Testis (tissue), 3 donors: ENCODE data around the gene FRG1. TPM values are rescaled to one million over a fixed set of nuclear protein-coding genes. Genes with fewer than 3 reads are reported as not detected.
"Not testable (repeated sequence)": the region's sequence is repeated elsewhere in the genome, so short reads cannot be mapped to it uniquely, and the experiment has no call there.

Experiments
- DNase-seq: peaks from one replicate; pipeline ENCODE4 v3.0.0-alpha.2; 2019
- H3K27ac ChIP-seq, 2 donors: fragments of 200-600 bp; sonication (generic); one replicate each; pipeline ENCODE4 v1.5.1; 2019
- H3K27me3 ChIP-seq: fragments of 200-600 bp; sonication (generic); one replicate; pipeline ENCODE4 v1.5.1; 2019
- H3K36me3 ChIP-seq: fragments of 200-600 bp; sonication (generic); one replicate; pipeline ENCODE4 v1.5.1; 2017; ENCODE audit warnings: low read depth; ENCODE audit errors: missing control alignments
- H3K4me1 ChIP-seq: fragments of 200-600 bp; sonication (generic); one replicate; pipeline ENCODE4 v1.5.1; 2019
- H3K4me3 ChIP-seq, 2 donors: fragments of 200-600 bp; sonication (generic); one replicate each; pipeline ENCODE4 v1.5.1; 2017 to 2019
- H3K9me3 ChIP-seq: fragments of 200-600 bp; sonication (generic); one replicate; pipeline ENCODE4 v1.5.1; 2017
- POLR2A ChIP-seq: fragments of 450-650 bp; IDR thresholded peaks from one replicate; pipeline ENCODE4 v1.6.1; 2017; ENCODE audit warnings: antibody characterized with exemption, mild to moderate bottlenecking, moderate library complexity
- WGBS, 2 donors: methylation state at CpG; one replicate each; pipeline ENCODE4 v1.1.5; 2018; 5-methylcytosine and 5-hydroxymethylcytosine counted together
- intact Hi-C: fragments of 100-400 bp; cut with DNase I; formaldehyde crosslinking; loops from one replicate; pipeline ENCODE4 v1.15.1; 2023; ENCODE audit warnings: low total_unique reads
- polyA plus RNA-seq: library from polyadenylated mRNA; stranded (reverse); fragments of 350-450 nt; fragmentation: Illumina TruSeq; extraction: RNeasy Lipid Tissue Mini Kit (QIAGEN cat#74804); gene quantifications from one replicate; pipeline ENCODE4 v1.2.3, GENCODE V29; 2014; ENCODE audit warnings: low read depth, low replicate concordance; ENCODE audit not compliant: insufficient read depth
- total RNA-seq, 2 donors: library from RNA; depleted of rRNA; stranded (reverse); fragments of >200 nt; gene quantifications; one replicate each; pipeline ENCODE4 v1.2.3, GENCODE V29; 2016
- TF ChIP-seq, protein P1 (sequence below), 3 experiments: fragments of 450-650 bp in 2 of 3; fragments of 200-600 bp in 1 of 3; sonication (generic) in 1 of 3; IDR thresholded peaks; one replicate each; pipeline ENCODE4 v1.5.1; 2016 to 2019; ENCODE audit warnings: antibody characterized with exemption in 3 of 3, mild to moderate bottlenecking in 2 of 3, moderate library complexity in 1 of 3

FRG1 gene
- total and polyA plus RNA-seq, 3 donors from 2014 or later = 26.2 to 36.0 (median 34.6) TPM

DNA sequence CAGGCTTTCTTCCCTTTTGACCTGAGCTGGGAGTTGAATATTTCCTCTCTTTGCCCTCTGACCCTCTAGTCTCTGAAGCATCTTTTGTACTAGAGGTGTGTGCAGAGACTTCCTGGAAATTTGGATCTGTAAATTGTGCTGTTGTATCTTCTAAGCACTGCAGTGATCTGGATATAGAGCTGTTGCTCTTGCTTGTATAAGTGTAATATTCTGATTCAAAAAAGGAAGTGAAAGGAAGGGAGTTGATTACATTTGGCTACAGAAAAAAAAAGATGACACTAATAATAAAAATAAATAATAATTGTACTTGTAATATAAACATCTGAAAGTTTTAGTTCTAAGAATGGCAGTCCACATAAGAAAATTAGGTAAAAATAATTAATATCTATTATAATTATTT, 33.0 kb downstream of the FRG1 start:
- no peak for TF ChIP-seq POLR2A
- TF ChIP-seq, protein P1, sequence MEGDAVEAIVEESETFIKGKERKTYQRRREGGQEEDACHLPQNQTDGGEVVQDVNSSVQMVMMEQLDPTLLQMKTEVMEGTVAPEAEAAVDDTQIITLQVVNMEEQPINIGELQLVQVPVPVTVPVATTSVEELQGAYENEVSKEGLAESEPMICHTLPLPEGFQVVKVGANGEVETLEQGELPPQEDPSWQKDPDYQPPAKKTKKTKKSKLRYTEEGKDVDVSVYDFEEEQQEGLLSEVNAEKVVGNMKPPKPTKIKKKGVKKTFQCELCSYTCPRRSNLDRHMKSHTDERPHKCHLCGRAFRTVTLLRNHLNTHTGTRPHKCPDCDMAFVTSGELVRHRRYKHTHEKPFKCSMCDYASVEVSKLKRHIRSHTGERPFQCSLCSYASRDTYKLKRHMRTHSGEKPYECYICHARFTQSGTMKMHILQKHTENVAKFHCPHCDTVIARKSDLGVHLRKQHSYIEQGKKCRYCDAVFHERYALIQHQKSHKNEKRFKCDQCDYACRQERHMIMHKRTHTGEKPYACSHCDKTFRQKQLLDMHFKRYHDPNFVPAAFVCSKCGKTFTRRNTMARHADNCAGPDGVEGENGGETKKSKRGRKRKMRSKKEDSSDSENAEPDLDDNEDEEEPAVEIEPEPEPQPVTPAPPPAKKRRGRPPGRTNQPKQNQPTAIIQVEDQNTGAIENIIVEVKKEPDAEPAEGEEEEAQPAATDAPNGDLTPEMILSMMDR (IDR thresholded peaks at IDR 0.05) = no peak
- no peak overlapping the region for H3K4me3 ChIP-seq
- no peak overlapping the region for H3K27ac ChIP-seq
- no peaks in the 10 kb centered on the region for H3K27me3 ChIP-seq
- no peak for DNase-seq
- no peaks in the 10 kb centered on the region for H3K9me3 ChIP-seq
- no peaks in the 10 kb centered on the region for H3K36me3 ChIP-seq
- intact Hi-C loops = no loop called here
- no peaks in the 10 kb centered on the region for H3K4me1 ChIP-seq

DNA sequence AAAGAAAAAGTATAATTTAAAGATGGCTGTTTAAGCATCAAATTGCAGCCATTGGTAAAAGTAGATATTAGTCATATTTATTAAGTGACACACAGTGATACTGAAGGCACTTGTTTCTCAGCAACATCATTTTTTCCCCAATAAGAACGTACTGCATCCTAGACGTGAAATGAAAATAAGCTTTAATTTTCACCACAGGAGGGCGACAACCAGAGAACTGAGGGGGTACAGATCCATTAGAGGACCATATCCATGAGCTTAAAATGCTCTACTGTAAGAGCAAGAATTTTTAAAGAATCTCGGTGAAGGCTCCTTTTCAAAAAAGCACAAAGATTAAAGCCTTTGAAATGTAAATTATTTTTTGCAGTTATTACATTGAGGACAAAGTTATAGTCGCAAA, 33.4 kb downstream of the FRG1 start:
- Histone ChIP-seq H3K4me3 (no peak overlapping the region), H3K4me1 (no peaks in the 10 kb centered on the region), H3K27me3 (no peaks in the 10 kb centered on the region), H3K9me3 (no peaks in the 10 kb centered on the region), H3K36me3 (no peaks in the 10 kb centered on the region), H3K27ac (no peak overlapping the region)
- DNase-seq = no peak
- 56 to 61% methylated on average over 5 of the region's 5 CpGs for WGBS, 2 donors
- TF ChIP-seq, protein P1 (IDR thresholded peaks at IDR 0.05) = no peak
- intact Hi-C loops = no loop called here

- H3K27me3 ChIP-seq = no peaks in the 10 kb centered on the region
- H3K27ac ChIP-seq = no peak overlapping the region
- intact Hi-C loops = no loop called here
- TF ChIP-seq, protein P1 (IDR thresholded peaks at IDR 0.05) = no peak
- no peak for TF ChIP-seq POLR2A
- DNase-seq = no peak
- WGBS, 2 donors = 48 to 70% methylated on average over 8 to 10 of the region's 10 CpGs
- H3K36me3 ChIP-seq = no peaks in the 10 kb centered on the region
- H3K9me3 ChIP-seq = no peaks in the 10 kb centered on the region
- no peak overlapping the region for H3K4me3 ChIP-seq
- no peaks in the 10 kb centered on the region for H3K4me1 ChIP-seq
Observed at GRCh38 chr4:189979196-189980047, 38.8 kb downstream of the FRG1 start.

DNA sequence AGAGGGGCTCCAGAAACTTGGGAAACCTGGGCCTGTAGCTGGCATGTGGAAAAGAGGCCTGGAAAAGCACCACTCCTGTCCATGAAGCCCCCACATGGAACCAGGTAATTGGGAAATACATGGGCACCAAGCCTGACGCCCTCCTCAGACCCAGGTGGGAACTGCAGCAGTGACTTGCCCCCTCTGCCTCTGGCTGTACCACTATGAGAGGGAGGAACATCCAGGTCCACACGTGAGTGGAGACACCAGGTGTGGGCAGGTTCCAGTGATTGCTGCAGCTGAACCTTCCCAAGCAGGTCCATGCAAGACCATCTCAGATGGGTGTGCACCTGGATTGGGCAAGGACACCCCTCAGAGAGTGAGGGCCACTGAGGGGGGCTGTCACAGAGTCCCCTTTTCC, 39.6 kb downstream of the FRG1 start:
- DNase-seq, H3K27ac ChIP-seq, H3K4me1 ChIP-seq, H3K4me3 ChIP-seq, H3K36me3 ChIP-seq, intact Hi-C loops, H3K9me3 ChIP-seq, H3K27me3 ChIP-seq: not testable (repeated sequence)
- 50 to 79% methylated on average over 2 of the region's 2 CpGs for WGBS, 2 donors

- TF ChIP-seq, protein P1 (IDR thresholded peaks at IDR 0.05) = no peak
- TF ChIP-seq POLR2A = no peak
- intact Hi-C loops = no loop called here
- WGBS, 2 donors = 83 to 94% methylated on average over 8 of the region's 8 CpGs
Observed at GRCh38 chr4:189981970-189982369, 41.3 kb downstream of the FRG1 start.

DNA sequence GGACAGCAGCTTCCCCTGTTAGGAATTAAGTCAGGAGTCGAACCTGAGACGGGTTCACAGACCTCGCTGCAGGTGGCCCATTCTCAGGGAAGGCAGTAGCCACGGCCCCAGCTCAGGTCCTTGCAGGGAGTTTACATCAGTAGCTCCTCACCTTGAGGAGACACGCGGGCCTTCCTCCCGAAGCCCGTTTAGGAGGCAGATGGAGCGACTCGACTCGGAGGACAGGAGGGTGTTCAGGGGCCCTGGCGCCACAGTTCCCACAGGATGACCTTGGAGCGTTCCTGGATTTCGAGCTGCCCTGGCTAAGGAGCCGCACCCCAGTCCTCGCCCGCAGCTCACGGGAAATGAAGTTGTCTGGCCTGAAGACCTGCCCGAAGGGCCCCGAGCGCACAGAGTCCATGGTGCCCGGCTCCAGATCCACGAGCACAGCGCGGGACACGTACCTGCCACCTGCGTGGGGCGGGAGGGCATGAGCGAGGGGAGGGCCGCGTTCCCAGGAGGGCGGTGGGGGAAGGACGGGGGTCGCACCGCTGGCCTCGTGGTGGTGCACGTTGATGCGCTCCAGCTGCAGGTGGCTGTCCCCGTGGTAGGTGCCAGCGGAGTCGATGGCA, 43.3 kb downstream of the FRG1 start:
- DNase-seq, H3K4me3 ChIP-seq, H3K36me3 ChIP-seq, H3K27ac ChIP-seq, H3K9me3 ChIP-seq, intact Hi-C loops, H3K4me1 ChIP-seq, H3K27me3 ChIP-seq: not testable (repeated sequence)
- WGBS, 2 donors = 54 to 66% methylated on average over 9 to 13 of the region's 41 CpGs

More at GRCh38 chr4:189981970-189982369, 41.3 kb downstream of the FRG1 start:
- no peaks in the 10 kb centered on the region for H3K36me3 ChIP-seq
- no peaks in the 10 kb centered on the region for H3K4me1 ChIP-seq
- no peak for DNase-seq
- H3K4me3 ChIP-seq = no peak overlapping the region
- no peaks in the 10 kb centered on the region for H3K27me3 ChIP-seq
- no peaks in the 10 kb centered on the region for H3K9me3 ChIP-seq
- H3K27ac ChIP-seq = no peak overlapping the region

- H3K4me1 ChIP-seq, H3K4me3 ChIP-seq, H3K27me3 ChIP-seq, H3K27ac ChIP-seq, H3K36me3 ChIP-seq, DNase-seq, H3K9me3 ChIP-seq, intact Hi-C loops: not testable (repeated sequence)
- WGBS, 2 donors = 75 to 80% methylated on average over 6 to 13 of the region's 31 CpGs
Observed at GRCh38 chr4:189984661-189985060, 44.0 kb downstream of the FRG1 start.

- H3K27me3 ChIP-seq, H3K27ac ChIP-seq, intact Hi-C loops, DNase-seq, H3K9me3 ChIP-seq, H3K4me3 ChIP-seq, H3K36me3 ChIP-seq, H3K4me1 ChIP-seq: not testable (repeated sequence)
- WGBS, 2 donors = 56 to 61% methylated on average over 4 of the region's 4 CpGs
Observed at GRCh38 chr4:189985651-189986243, 45.1 kb downstream of the FRG1 start.
